BLaER1 treated with 17β-estradiol and CSF1 and Interleukin-3, amounts not matched to agents 10 nM and 100 nM (cell line): ENCODE results near the gene SLC19A2.
A peak's percentile ranks its signal among the peaks of the same experiment; 100 is the strongest.

Experiments
- H3K27ac ChIP-seq, 11 experiments: shearing (Covaris generic); formaldehyde crosslinking; 2 replicates each; pipeline ENCODE4 v1.8.1; 2022
- H3K27me3 ChIP-seq, 11 experiments: shearing (Covaris generic); formaldehyde crosslinking; 2 replicates each; pipeline ENCODE4 v1.8.1; 2022
- H3K36me3 ChIP-seq, 11 experiments: shearing (Covaris generic); formaldehyde crosslinking; 2 replicates each; pipeline ENCODE4 v1.8.1; 2022
- H3K4me1 ChIP-seq, 10 experiments: shearing (Covaris generic); formaldehyde crosslinking; 2 replicates each; pipeline ENCODE4 v1.8.1; 2022
- H3K4me2 ChIP-seq, 11 experiments: shearing (Covaris generic); formaldehyde crosslinking; 2 replicates each; pipeline ENCODE4 v1.8.1; 2022
- H3K4me3 ChIP-seq, 10 experiments: shearing (Covaris generic); formaldehyde crosslinking; 2 replicates each; pipeline ENCODE4 v1.8.1; 2022
- H3K9ac ChIP-seq, 11 experiments: shearing (Covaris generic); formaldehyde crosslinking; 2 replicates each; pipeline ENCODE4 v1.8.1; 2022
- H3K9me3 ChIP-seq, 11 experiments: shearing (Covaris generic); formaldehyde crosslinking; replicated peaks in 1 of 11; 2 replicates each; pipeline ENCODE4 v1.8.1; 2022
- H4K20me1 ChIP-seq, 11 experiments: shearing (Covaris generic); formaldehyde crosslinking; 2 replicates each; pipeline ENCODE4 v1.8.1; 2022
- Cebpa-rat ChIP-seq, 11 experiments: shearing (Covaris generic); IDR thresholded peaks; 2 replicates each; pipeline ENCODE4 v1.8.1; 2022

The SLC19A2 gene

DNA sequence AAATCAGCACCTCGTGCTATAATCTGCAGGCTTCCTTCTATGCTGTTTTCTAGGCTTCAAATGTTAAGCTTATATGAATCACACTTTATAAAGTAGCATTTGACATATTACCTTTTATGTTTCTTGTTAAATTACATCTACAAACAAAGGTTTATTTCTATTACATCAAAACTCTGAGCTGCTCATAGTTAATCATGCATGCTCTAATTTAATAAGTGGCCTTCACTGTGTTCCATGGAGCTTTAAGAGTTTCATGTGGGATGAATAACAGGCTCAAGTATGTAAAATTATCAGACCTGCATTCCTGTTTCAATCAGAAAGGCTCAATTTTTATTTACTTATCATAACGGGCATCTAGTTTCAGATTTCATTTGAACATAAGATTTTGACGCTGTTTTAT is 13.0 kb downstream of the SLC19A2 start:
- H3K27ac ChIP-seq, result no peak overlapping the region
- no peaks in the 10 kb centered on the region for H3K27me3 ChIP-seq
- no peaks in the 10 kb centered on the region for H3K9me3 ChIP-seq
- peak overlapping the region in 2 of 11 experiments; percentile 9 to 67; a peak in 1 of 22 replicates for H3K4me2 ChIP-seq
- no peak overlapping the region for H3K4me3 ChIP-seq
- H4K20me1 ChIP-seq, result no peaks in the 10 kb centered on the region; a peak in 1 of 22 replicates
- peaks cover 0 to 9% (median 0%) of the 10 kb centered on the region in 10 experiments; a peak in 5 of 20 replicates for H3K4me1 ChIP-seq
- no peak overlapping the region for H3K9ac ChIP-seq
- no peak for TF ChIP-seq Cebpa-rat (IDR thresholded peaks at IDR 0.05)
- peaks cover 13 to 38% (median 21%) of the 10 kb centered on the region in 11 experiments for H3K36me3 ChIP-seq

- no peak overlapping the region for H3K27ac ChIP-seq
- no peak for TF ChIP-seq Cebpa-rat (IDR thresholded peaks at IDR 0.05)
- no peaks in the 10 kb centered on the region for H3K27me3 ChIP-seq
- H3K4me2 ChIP-seq, result no peak overlapping the region
- peaks cover 0 to 9% (median 0%) of the 10 kb centered on the region in 10 experiments; a peak in 5 of 20 replicates for H3K4me1 ChIP-seq
- peaks cover 0 to 33% (median 13%) of the 10 kb centered on the region in 11 experiments; a peak in 15 of 22 replicates for H3K36me3 ChIP-seq
- H4K20me1 ChIP-seq, result no peaks in the 10 kb centered on the region
- no peak overlapping the region for H3K9ac ChIP-seq
- no peak overlapping the region for H3K4me3 ChIP-seq
- no peaks in the 10 kb centered on the region for H3K9me3 ChIP-seq
These were observed 16.8 kb downstream of the SLC19A2 start for GRCh38 chr1:169468982-169469381.

DNA sequence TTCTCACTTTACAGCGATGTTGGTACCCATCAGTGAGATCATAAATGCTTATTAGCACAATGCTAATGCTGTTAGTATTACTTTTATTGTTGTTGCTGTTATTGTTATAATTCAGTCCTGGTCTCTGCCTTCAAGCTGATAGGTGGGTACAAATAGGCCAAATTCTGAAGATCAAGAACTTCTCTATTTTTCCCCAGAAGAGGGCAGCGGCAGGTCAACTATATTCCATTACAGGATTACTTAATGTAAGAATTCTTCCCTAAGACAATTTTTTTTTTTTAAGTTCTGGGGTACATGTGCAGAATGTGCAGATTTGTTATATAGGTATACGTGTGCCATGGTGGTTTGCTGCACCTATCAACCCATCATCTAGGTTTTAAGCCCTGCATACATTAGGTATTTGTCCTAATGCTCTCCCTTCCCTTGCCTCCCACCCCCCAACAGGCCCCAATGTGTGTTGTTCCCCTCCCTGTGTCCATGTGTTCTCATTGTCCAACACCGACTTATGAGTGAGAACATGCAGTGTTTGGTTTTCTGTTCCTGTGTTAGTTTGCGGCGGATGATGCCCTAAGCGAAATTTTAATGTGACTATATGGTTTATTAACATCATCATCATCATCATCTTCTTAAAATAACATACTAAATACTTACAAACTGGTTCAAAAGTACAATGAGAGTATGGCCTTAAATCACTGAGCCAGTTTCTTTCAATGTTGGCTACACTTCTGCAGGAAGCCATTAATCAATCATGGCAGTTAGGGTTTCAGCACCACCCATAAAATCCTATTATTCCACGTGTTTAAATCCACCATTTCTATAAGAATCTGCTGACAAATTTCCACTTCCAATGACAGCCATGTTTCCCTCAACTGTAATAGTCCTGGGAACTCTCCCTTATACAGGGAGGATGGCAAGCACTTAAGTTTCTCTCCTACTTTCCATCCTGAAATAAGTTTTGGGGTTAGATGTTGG is 19.2 kb downstream of the SLC19A2 start:
- Histone ChIP-seq H3K36me3 (peaks cover 0 to 33% (median 13%) of the 10 kb centered on the region in 11 experiments; a peak in 15 of 22 replicates), H3K4me1 (no peaks in the 10 kb centered on the region), H3K9ac (no peak overlapping the region), H3K4me2 (no peak overlapping the region), H3K4me3 (no peak overlapping the region), H3K27me3 (no peaks in the 10 kb centered on the region), H3K27ac (no peak overlapping the region), H4K20me1 (no peaks in the 10 kb centered on the region), H3K9me3 (no peaks in the 10 kb centered on the region)
- TF ChIP-seq Cebpa-rat (IDR thresholded peaks at IDR 0.05), result no peak

- Histone ChIP-seq H4K20me1 (no peaks in the 10 kb centered on the region; a peak in 1 of 22 replicates), H3K27me3 (no peaks in the 10 kb centered on the region), H3K4me2 (no peak overlapping the region), H3K4me1 (no peaks in the 10 kb centered on the region), H3K27ac (no peak overlapping the region), H3K9me3 (peaks cover 0 to 6% (median 3%) of the 10 kb centered on the region in 11 experiments; a peak in 7 of 22 replicates), H3K36me3 (peaks cover 0 to 33% (median 13%) of the 10 kb centered on the region in 11 experiments; a peak in 16 of 22 replicates), H3K4me3 (no peak overlapping the region), H3K9ac (no peak overlapping the region; a peak in 1 of 22 replicates)
- TF ChIP-seq Cebpa-rat (IDR thresholded peaks at IDR 0.05), result no peak
These were observed 20.5 kb downstream of the SLC19A2 start for GRCh38 chr1:169465281-169465680.

GRCh38 chr1:169462385-169462784 is 23.4 kb downstream of the SLC19A2 start:
- Histone ChIP-seq H3K4me1 (no peaks in the 10 kb centered on the region), H3K9me3 (peaks cover 10 to 22% (median 17%) of the 10 kb centered on the region in 11 experiments), H3K4me2 (no peak overlapping the region), H3K4me3 (no peak overlapping the region), H3K27me3 (no peaks in the 10 kb centered on the region), H3K36me3 (peaks cover 0 to 15% (median 6%) of the 10 kb centered on the region in 11 experiments; a peak in 11 of 22 replicates), H3K9ac (no peak overlapping the region), H3K27ac (no peak overlapping the region), H4K20me1 (no peaks in the 10 kb centered on the region; a peak in 1 of 22 replicates)
- no peak for TF ChIP-seq Cebpa-rat (IDR thresholded peaks at IDR 0.05)

- TF ChIP-seq Cebpa-rat (IDR thresholded peaks at IDR 0.05), result no peak
- H3K9ac ChIP-seq, result no peak overlapping the region
- H3K9me3 ChIP-seq, result peaks cover 19 to 31% (median 26%) of the 10 kb centered on the region in 11 experiments
- H3K4me1 ChIP-seq, result no peaks in the 10 kb centered on the region
- H4K20me1 ChIP-seq, result no peaks in the 10 kb centered on the region; a peak in 1 of 22 replicates
- no peak overlapping the region for H3K4me2 ChIP-seq
- H3K4me3 ChIP-seq, result no peak overlapping the region
- H3K27ac ChIP-seq, result no peak overlapping the region
- no peaks in the 10 kb centered on the region for H3K27me3 ChIP-seq
- peaks cover 0 to 8% (median 0%) of the 10 kb centered on the region in 11 experiments; a peak in 5 of 22 replicates for H3K36me3 ChIP-seq
These were observed 24.2 kb downstream of the SLC19A2 start for GRCh38 chr1:169461390-169462000.

- Histone ChIP-seq H3K4me2 (no peak overlapping the region), H3K36me3 (peaks cover 0 to 4% (median 0%) of the 10 kb centered on the region in 11 experiments; a peak in 4 of 22 replicates), H3K27ac (no peak overlapping the region), H4K20me1 (no peaks in the 10 kb centered on the region; a peak in 1 of 22 replicates), H3K27me3 (no peaks in the 10 kb centered on the region), H3K4me3 (no peak overlapping the region), H3K4me1 (no peaks in the 10 kb centered on the region), H3K9ac (no peak overlapping the region), H3K9me3 (peaks cover 21 to 35% (median 30%) of the 10 kb centered on the region in 11 experiments)
- no peak for TF ChIP-seq Cebpa-rat (IDR thresholded peaks at IDR 0.05)
These were observed 25.4 kb downstream of the SLC19A2 start for GRCh38 chr1:169460191-169460833.

DNA sequence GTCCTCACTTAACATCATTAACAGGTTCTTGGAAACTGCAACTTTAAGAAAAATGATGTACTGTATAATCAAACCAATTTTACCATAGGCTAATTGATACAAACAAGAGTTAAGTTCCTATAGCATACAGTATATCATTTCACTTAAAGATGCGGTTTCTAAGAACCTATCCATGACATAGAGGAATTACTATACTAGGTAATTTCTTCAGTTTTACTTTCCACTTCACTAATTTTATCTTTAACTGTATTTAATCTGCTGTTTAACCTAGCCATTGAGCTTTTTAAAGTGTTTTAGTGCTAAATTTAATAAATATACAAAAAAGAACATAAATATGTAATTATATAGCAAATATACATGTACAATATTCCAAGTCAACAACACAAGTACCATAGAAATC is 28.3 kb downstream of the SLC19A2 start:
- no peaks in the 10 kb centered on the region; a peak in 1 of 22 replicates for H4K20me1 ChIP-seq
- H3K9me3 ChIP-seq, result peaks cover 21 to 35% (median 30%) of the 10 kb centered on the region in 11 experiments
- no peak overlapping the region for H3K4me2 ChIP-seq
- no peaks in the 10 kb centered on the region for H3K4me1 ChIP-seq
- H3K27ac ChIP-seq, result no peak overlapping the region
- no peaks in the 10 kb centered on the region; a peak in 2 of 22 replicates for H3K36me3 ChIP-seq
- H3K27me3 ChIP-seq, result no peaks in the 10 kb centered on the region
- no peak overlapping the region for H3K9ac ChIP-seq
- no peak overlapping the region for H3K4me3 ChIP-seq
- TF ChIP-seq Cebpa-rat (IDR thresholded peaks at IDR 0.05), result no peak
